ENCODE measurements around the gene SNAP23. TPM values are rescaled to one million over a fixed set of nuclear protein-coding genes. Genes with fewer than 3 reads are reported as not detected.
A peak's percentile ranks its signal among the peaks of the same experiment; 100 is the strongest.
"Not testable (repeated sequence)": the region's sequence is repeated elsewhere in the genome, so short reads cannot be mapped to it uniquely, and the experiment has no call there.

The SNAP23 gene
- total RNA-seq, 2 donors from 2014 or later = 86.1 to 93.9 TPM

- H3K9me3 ChIP-seq = no peaks in the 10 kb centered on the region
- TF ChIP-seq CTCF (IDR thresholded peaks at IDR 0.05) (no peak), POLR2A (IDR thresholded peaks at IDR 0.05) (no peak), POLR2AphosphoS5 (IDR thresholded peaks at IDR 0.05) (no peak)
- DNase-seq (ENCODE audit: low spot score) = peak; percentile 8
- no peaks in the 10 kb centered on the region for H3K36me3 ChIP-seq
- H3K27me3 ChIP-seq (replicated peaks; ENCODE audit: insufficient read depth) = no peaks in the 10 kb centered on the region
- H3K27ac ChIP-seq = peak overlapping the region; percentile 92 to 94
- intact Hi-C loops (cut with DNase I) = loop anchor here (2.0 to 5.0 kb wide), 2 partner anchors 54 to 103 kb away; partner anchors contain the start of gene SNAP23
- no peaks in the 10 kb centered on the region for H3K4me1 ChIP-seq (replicated peaks)
- under 1% methylated on average over 15 of the region's 15 CpGs for WGBS
- H3K4me3 ChIP-seq = peak overlapping the region; percentile 75 to 77
Observed at GRCh38 chr15:42549032-42549491, 53.6 kb downstream of the SNAP23 start.

- 71% methylated on average over 12 of the region's 12 CpGs for WGBS
- H3K4me3 ChIP-seq = peak overlapping the region in 1 of 2 donors; percentile 75
- intact Hi-C loops (cut with DNase I) = loop anchor here (2.0 to 5.0 kb wide), 2 partner anchors 55 to 102 kb away; partner anchors contain the start of gene SNAP23
- no peaks in the 10 kb centered on the region for H3K36me3 ChIP-seq
- DNase-seq (ENCODE audit: low spot score) = no peak
- no peaks in the 10 kb centered on the region for H3K4me1 ChIP-seq (replicated peaks)
- TF ChIP-seq POLR2AphosphoS5 (IDR thresholded peaks at IDR 0.05) = no peak
- no peaks in the 10 kb centered on the region for H3K27me3 ChIP-seq (replicated peaks; ENCODE audit: insufficient read depth)
- H3K9me3 ChIP-seq = no peaks in the 10 kb centered on the region
- H3K27ac ChIP-seq = no peak overlapping the region
Observed at GRCh38 chr15:42549741-42550392, 54.4 kb downstream of the SNAP23 start.

GRCh38 chr15:42553554-42553953 is 58.1 kb downstream of the SNAP23 start:
- intact Hi-C loops (cut with DNase I) = no loop called here
- Histone ChIP-seq H3K36me3 (no peaks in the 10 kb centered on the region), H3K27me3 (replicated peaks; ENCODE audit: insufficient read depth) (no peaks in the 10 kb centered on the region), H3K4me1 (replicated peaks) (no peaks in the 10 kb centered on the region), H3K9me3 (no peaks in the 10 kb centered on the region), H3K4me3 (no peak overlapping the region), H3K27ac (no peak overlapping the region)
- WGBS = 72% methylated on average over 1 of the region's 1 CpG
- DNase-seq (ENCODE audit: low spot score) = no peak
- TF ChIP-seq POLR2AphosphoS5 (IDR thresholded peaks at IDR 0.05) (no peak), POLR2A (IDR thresholded peaks at IDR 0.05) (no peak), CTCF (IDR thresholded peaks at IDR 0.05) (no peak)

GRCh38 chr15:42556550-42557207 is 61.2 kb downstream of the SNAP23 start:
- H3K4me1 ChIP-seq (replicated peaks); H3K4me3 ChIP-seq; DNase-seq (ENCODE audit: low spot score); intact Hi-C loops (cut with DNase I); H3K9me3 ChIP-seq; H3K27me3 ChIP-seq (replicated peaks; ENCODE audit: insufficient read depth); H3K27ac ChIP-seq; H3K36me3 ChIP-seq: not testable (repeated sequence)
- 98% methylated on average over 12 of the region's 12 CpGs for WGBS

- intact Hi-C loops (cut with DNase I) = no loop called here
- H3K9me3 ChIP-seq = no peaks in the 10 kb centered on the region
- TF ChIP-seq POLR2A (IDR thresholded peaks at IDR 0.05) (no peak), POLR2AphosphoS5 (IDR thresholded peaks at IDR 0.05) (no peak), CTCF (IDR thresholded peaks at IDR 0.05) (no peak)
- DNase-seq (ENCODE audit: low spot score) = no peak
- no peak overlapping the region for H3K27ac ChIP-seq
- WGBS = 98% methylated on average over 3 of the region's 3 CpGs
- H3K27me3 ChIP-seq (replicated peaks; ENCODE audit: insufficient read depth) = no peaks in the 10 kb centered on the region
- H3K4me3 ChIP-seq = no peak overlapping the region
- H3K4me1 ChIP-seq (replicated peaks) = no peaks in the 10 kb centered on the region
- peaks cover 0 to 4% of the 10 kb centered on the region in 2 donors for H3K36me3 ChIP-seq
Observed at GRCh38 chr15:42558739-42559138, 63.3 kb downstream of the SNAP23 start.
